Sigmoid colon (tissue), 7 donors: Measurements from ENCODE around the gene RASEF. TPM values are rescaled to one million over a fixed set of nuclear protein-coding genes. Genes with fewer than 3 reads are reported as not detected.

Experiments
- DNase-seq: peaks from one replicate; pipeline ENCODE4 v3.0.0-alpha.2; 2019
- H3K27ac ChIP-seq, 4 donors: fragments of 200-600 bp; sonication (generic); one replicate each; pipeline ENCODE4 v1.5.1; 2016 to 2019; ENCODE audit warnings: mild to moderate bottlenecking in 1 of 4
- H3K27me3 ChIP-seq, 3 donors: fragments of 200-600 bp; sonication (generic); one replicate each; pipeline ENCODE4 v1.5.1; 2019; ENCODE audit warnings: mild to moderate bottlenecking in 1 of 3
- H3K36me3 ChIP-seq, 4 donors: fragments of 200-600 bp; sonication (generic); one replicate each; pipeline ENCODE4 v1.5.1; 2016 to 2019
- H3K4me1 ChIP-seq, 4 donors: fragments of 200-600 bp; sonication (generic); one replicate each; pipeline ENCODE4 v1.5.1; 2017 to 2019
- H3K4me3 ChIP-seq, 4 donors: fragments of 200-600 bp; sonication (generic); one replicate each; pipeline ENCODE4 v1.5.1; 2017 to 2019; ENCODE audit warnings: mild to moderate bottlenecking in 2 of 4, moderate library complexity in 1 of 4
- H3K9me3 ChIP-seq, 4 donors: fragments of 200-600 bp in 3 of 4; sonication (generic) in 3 of 4; one replicate each; pipeline versions ENCODE4 v1.5.1 to v1.6.1; 2013 to 2019
- CTCF ChIP-seq, 4 experiments: fragments of 450-650 bp in 3 of 4; fragments of 200-600 bp in 1 of 4; IDR thresholded peaks; one replicate each; pipeline ENCODE4 v1.5.1; 2016 to 2019; ENCODE audit warnings: antibody characterized with exemption in 4 of 4, mild to moderate bottlenecking in 3 of 4, moderate library complexity in 2 of 4
- EP300 ChIP-seq, 4 donors: sonication (generic); formaldehyde crosslinking; IDR thresholded peaks; one replicate each; pipeline ENCODE4 v1.6.1; 2017; ENCODE audit warnings: antibody characterized with exemption in 4 of 4
- POLR2A ChIP-seq, 2 donors: fragments of 450-650 bp; IDR thresholded peaks; one replicate each; pipeline ENCODE4 v1.6.1; 2016; ENCODE audit warnings: antibody characterized with exemption in 2 of 2, mild to moderate bottlenecking in 2 of 2, moderate library complexity in 2 of 2
- POLR2AphosphoS5 ChIP-seq, 4 donors: sonication (generic); formaldehyde crosslinking; IDR thresholded peaks; one replicate each; pipeline ENCODE4 v1.6.1; 2017; ENCODE audit warnings: antibody characterized with exemption in 4 of 4
- WGBS, 2 donors: extraction: QIAGEN DNeasy Blood & Tissue Kit; methylation state at CpG; one replicate each; pipeline ENCODE4 v1.1.7; 2013; 5-methylcytosine and 5-hydroxymethylcytosine counted together
- intact Hi-C: fragments of 100-400 bp; cut with DNase I; formaldehyde crosslinking; loops from one replicate; pipeline ENCODE4 v1.15.1; 2023
- polyA plus RNA-seq, 3 donors: library from polyadenylated mRNA; stranded (reverse); fragments of 200-250 nt; gene quantifications; one replicate each; pipeline ENCODE4 v1.2.3, GENCODE V29; 2013
- total RNA-seq, 4 donors: library from RNA; depleted of rRNA; stranded (reverse); fragments of >200 nt; gene quantifications; one replicate each; pipeline ENCODE4 v1.1.0, GENCODE V29; 2016
- donor health status: healthy with polysubstance abuse.
- donor health status: Bipolar disorder and iron deficiency.
- donor health status: healthy.

RASEF gene
- total and polyA plus RNA-seq, 7 donors: 0.16 to 24.0 (median 1.1) TPM

- H3K4me3 ChIP-seq: no peak overlapping the region
- H3K4me1 ChIP-seq: no peaks in the 10 kb centered on the region
- 92 to 95% methylated on average over 2 of the region's 2 CpGs for WGBS, 2 donors
- no peak for DNase-seq
- H3K36me3 ChIP-seq: no peaks in the 10 kb centered on the region
- H3K27ac ChIP-seq: no peak overlapping the region
- TF ChIP-seq CTCF (IDR thresholded peaks at IDR 0.05) (no peak), EP300 (IDR thresholded peaks at IDR 0.05) (no peak), POLR2A (IDR thresholded peaks at IDR 0.05) (no peak), POLR2AphosphoS5 (IDR thresholded peaks at IDR 0.05) (no peak)
- no peaks in the 10 kb centered on the region for H3K9me3 ChIP-seq
- intact Hi-C loops: no loop called here
- no peaks in the 10 kb centered on the region for H3K27me3 ChIP-seq
Observed at GRCh38 chr9:83005963-83006362, 57.0 kb downstream of the RASEF start.

GRCh38 chr9:83005361-83005760 is 57.6 kb downstream of the RASEF start:
- intact Hi-C loops: no loop called here
- Histone ChIP-seq H3K27ac (no peak overlapping the region), H3K36me3 (no peaks in the 10 kb centered on the region), H3K9me3 (no peaks in the 10 kb centered on the region), H3K27me3 (no peaks in the 10 kb centered on the region), H3K4me1 (no peaks in the 10 kb centered on the region), H3K4me3 (no peak overlapping the region)
- no peak for TF ChIP-seq POLR2AphosphoS5 (IDR thresholded peaks at IDR 0.05)
- TF ChIP-seq EP300 (IDR thresholded peaks at IDR 0.05): no peak
- no peak for TF ChIP-seq POLR2A (IDR thresholded peaks at IDR 0.05)
- no peak for TF ChIP-seq CTCF (IDR thresholded peaks at IDR 0.05)
- 94 to 95% methylated on average over 1 of the region's 1 CpG for WGBS, 2 donors
- no peak for DNase-seq

GRCh38 chr9:83002329-83002728 is 60.6 kb downstream of the RASEF start:
- 95 to 99% methylated on average over 2 of the region's 2 CpGs for WGBS, 2 donors
- TF ChIP-seq POLR2A (IDR thresholded peaks at IDR 0.05) (no peak), POLR2AphosphoS5 (IDR thresholded peaks at IDR 0.05) (no peak), EP300 (IDR thresholded peaks at IDR 0.05) (no peak), CTCF (IDR thresholded peaks at IDR 0.05) (no peak)
- intact Hi-C loops: no loop called here
- Histone ChIP-seq H3K4me1 (no peaks in the 10 kb centered on the region), H3K4me3 (no peak overlapping the region), H3K9me3 (no peaks in the 10 kb centered on the region), H3K27ac (no peak overlapping the region), H3K27me3 (no peaks in the 10 kb centered on the region), H3K36me3 (no peaks in the 10 kb centered on the region)
- no peak for DNase-seq

GRCh38 chr9:83000765-83001164 is 62.2 kb downstream of the RASEF start:
- TF ChIP-seq POLR2AphosphoS5 (IDR thresholded peaks at IDR 0.05): no peak
- no peak for TF ChIP-seq CTCF (IDR thresholded peaks at IDR 0.05)
- TF ChIP-seq EP300 (IDR thresholded peaks at IDR 0.05): no peak
- TF ChIP-seq POLR2A (IDR thresholded peaks at IDR 0.05): no peak
- no peaks in the 10 kb centered on the region for H3K9me3 ChIP-seq
- WGBS, 2 donors: 94% methylated on average over 5 of the region's 5 CpGs
- no peak overlapping the region for H3K4me3 ChIP-seq
- intact Hi-C loops: no loop called here
- no peak overlapping the region for H3K27ac ChIP-seq
- no peak for DNase-seq
- no peaks in the 10 kb centered on the region for H3K27me3 ChIP-seq
- no peaks in the 10 kb centered on the region for H3K4me1 ChIP-seq
- H3K36me3 ChIP-seq: no peaks in the 10 kb centered on the region

- no peaks in the 10 kb centered on the region for H3K9me3 ChIP-seq
- intact Hi-C loops: no loop called here
- 58 to 73% methylated on average over 2 of the region's 2 CpGs for WGBS, 2 donors
- TF ChIP-seq CTCF (IDR thresholded peaks at IDR 0.05): no peak
- TF ChIP-seq POLR2AphosphoS5 (IDR thresholded peaks at IDR 0.05): no peak
- TF ChIP-seq EP300 (IDR thresholded peaks at IDR 0.05): no peak
- TF ChIP-seq POLR2A (IDR thresholded peaks at IDR 0.05): no peak
- H3K27me3 ChIP-seq: no peaks in the 10 kb centered on the region
- H3K4me1 ChIP-seq: no peaks in the 10 kb centered on the region
- no peak overlapping the region for H3K4me3 ChIP-seq
- no peak overlapping the region for H3K27ac ChIP-seq
- no peaks in the 10 kb centered on the region for H3K36me3 ChIP-seq
- DNase-seq: no peak
Observed at GRCh38 chr9:82998409-82998808, 64.5 kb downstream of the RASEF start.
